ENCODE measurements around the gene NLN.

The NLN gene

GRCh38 chr5:65695896-65696295, 26.1 kb upstream of the NLN start:
- no peak for DNase-seq (ENCODE audit: low read depth, low spot score)
- in situ Hi-C loops (cut with HindIII; ENCODE audit: low sequenced_read_pairs) = no loop called here
- TF ChIP-seq CTCF (IDR thresholded peaks at IDR 0.05; ENCODE audit: low read depth, low read length) = no peak
- no peak overlapping the region for H3K4me3 ChIP-seq (ENCODE audit: low read depth, low read length)

DNA sequence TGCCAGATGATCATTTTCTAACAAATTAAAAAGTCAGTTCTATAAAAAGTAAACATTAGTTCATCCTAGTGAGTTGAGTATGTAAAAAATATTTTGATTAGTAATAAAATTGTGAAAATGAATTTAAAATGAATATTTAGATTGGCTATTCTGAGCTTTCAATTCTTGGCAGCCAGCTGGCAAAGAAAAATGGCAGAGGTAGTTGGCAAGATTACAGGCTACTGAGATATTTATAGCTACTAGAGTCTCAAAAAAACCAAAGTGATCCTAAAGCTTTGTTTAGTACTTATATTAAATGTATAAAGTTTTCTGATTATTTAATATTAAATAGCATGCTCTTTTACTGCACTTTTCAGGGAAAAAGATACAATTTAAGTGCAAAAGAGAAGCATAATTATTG, 25.1 kb upstream of the NLN start:
- DNase-seq (ENCODE audit: low read depth, low spot score) = no peak
- in situ Hi-C loops (cut with HindIII; ENCODE audit: low sequenced_read_pairs) = no loop called here
- no peak for TF ChIP-seq CTCF (IDR thresholded peaks at IDR 0.05; ENCODE audit: low read depth, low read length)
- H3K4me3 ChIP-seq (ENCODE audit: low read depth, low read length) = no peak overlapping the region

DNA sequence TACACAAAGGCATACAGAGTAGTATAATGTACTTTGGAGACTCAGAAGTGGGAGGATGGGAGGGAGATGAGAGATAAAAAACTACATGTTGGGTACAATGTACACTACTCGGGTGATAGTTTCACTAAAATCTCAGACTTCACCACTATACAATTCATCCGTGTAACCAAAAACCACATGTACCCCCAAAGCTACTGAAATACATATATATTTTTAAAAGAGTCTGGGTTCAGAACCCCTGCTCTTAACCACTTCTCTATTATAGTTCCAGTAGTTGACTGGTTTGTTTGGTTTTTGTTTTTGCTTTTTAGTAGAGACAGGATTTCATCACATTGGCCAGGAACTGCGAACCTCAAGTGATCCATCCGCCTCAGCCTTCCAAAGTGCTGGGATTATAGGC, 22.7 kb upstream of the NLN start:
- no peak overlapping the region for H3K4me3 ChIP-seq (ENCODE audit: low read depth, low read length)
- no peak for TF ChIP-seq CTCF (IDR thresholded peaks at IDR 0.05; ENCODE audit: low read depth, low read length)
- no peak for DNase-seq (ENCODE audit: low read depth, low spot score)
- in situ Hi-C loops (cut with HindIII; ENCODE audit: low sequenced_read_pairs) = no loop called here

DNA sequence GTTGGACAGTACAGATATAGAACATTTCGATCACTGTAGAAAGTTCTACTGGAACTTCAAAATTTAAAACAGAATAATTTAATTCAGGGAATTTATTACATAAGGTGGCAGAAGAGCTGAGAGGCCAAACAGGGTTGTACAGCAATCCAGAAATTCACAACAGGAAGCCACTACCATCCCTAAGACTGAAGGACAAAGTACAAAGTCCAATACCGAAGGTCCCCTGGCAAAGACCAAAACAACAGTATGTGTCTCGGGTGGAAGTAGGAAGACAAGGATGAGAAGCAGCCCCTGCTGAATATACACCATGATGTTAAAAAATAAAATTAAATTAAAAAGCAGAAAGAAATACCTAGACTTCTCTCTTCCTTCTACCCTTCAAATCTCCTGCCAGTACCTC, 20.0 kb upstream of the NLN start:
- H3K4me3 ChIP-seq (ENCODE audit: low read depth, low read length) = no peak overlapping the region
- no peak for TF ChIP-seq CTCF (IDR thresholded peaks at IDR 0.05; ENCODE audit: low read depth, low read length)
- in situ Hi-C loops (cut with HindIII; ENCODE audit: low sequenced_read_pairs) = no loop called here

GRCh38 chr5:65704621-65705239, 17.3 kb upstream of the NLN start:
- TF ChIP-seq CTCF (IDR thresholded peaks at IDR 0.05; ENCODE audit: low read depth, low read length) = no peak
- H3K4me3 ChIP-seq (ENCODE audit: low read depth, low read length) = no peak overlapping the region
- in situ Hi-C loops (cut with HindIII; ENCODE audit: low sequenced_read_pairs) = no loop called here
- no peak for DNase-seq (ENCODE audit: low read depth, low spot score)

More for the DNA sequence above, 20.0 kb upstream of the NLN start:
- no peak for DNase-seq (ENCODE audit: low read depth, low spot score)

- H3K4me3 ChIP-seq (ENCODE audit: low read depth, low read length) = no peak overlapping the region
- no peak for DNase-seq (ENCODE audit: low read depth, low spot score)
- TF ChIP-seq CTCF (IDR thresholded peaks at IDR 0.05; ENCODE audit: low read depth, low read length) = no peak
- in situ Hi-C loops (cut with HindIII; ENCODE audit: low sequenced_read_pairs) = no loop called here
Measured at GRCh38 chr5:65707663-65708062, 14.3 kb upstream of the NLN start.

DNA sequence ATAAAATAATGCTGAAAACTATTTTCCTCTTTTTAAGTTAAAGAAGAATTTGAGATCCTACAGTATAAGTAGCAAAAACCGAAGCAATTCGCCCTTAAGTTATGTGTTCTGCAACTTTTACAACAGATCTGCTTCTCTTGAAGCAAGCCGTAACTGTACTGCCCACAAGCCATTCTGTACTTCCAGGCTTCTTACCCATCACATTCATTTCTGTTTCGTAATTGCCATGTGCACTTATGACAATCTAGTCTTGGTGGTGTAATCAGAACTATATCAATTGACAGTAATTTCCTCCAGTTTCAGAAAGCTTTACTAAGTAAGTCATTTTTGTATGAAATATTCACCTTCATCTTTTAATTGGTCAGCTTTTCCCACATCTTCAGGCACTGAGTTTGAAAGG, 13.9 kb upstream of the NLN start:
- no peak overlapping the region for H3K4me3 ChIP-seq (ENCODE audit: low read depth, low read length)
- TF ChIP-seq CTCF (IDR thresholded peaks at IDR 0.05; ENCODE audit: low read depth, low read length) = no peak
- no peak for DNase-seq (ENCODE audit: low read depth, low spot score)
- in situ Hi-C loops (cut with HindIII; ENCODE audit: low sequenced_read_pairs) = no loop called here

Data from astrocyte of the spinal cord (primary cell).